ENCODE results near the gene VCX. TPM values are rescaled to one million over a fixed set of nuclear protein-coding genes. Genes with fewer than 3 reads are reported as not detected.
"Not testable (repeated sequence)": the region's sequence is repeated elsewhere in the genome, so short reads cannot be mapped to it uniquely, and the experiment has no call there.

Gene VCX
- polyA plus RNA-seq (ENCODE audit: insufficient read length in 3 of 3): not detected
- long read RNA-seq, donor 1: 0 reads
- long read RNA-seq, donor 2: 0 reads
- long read RNA-seq, donor 3: 0 reads
- long read RNA-seq, donor 4: 0 reads
- long read RNA-seq, donor 5: 0 reads
- long read RNA-seq, donor 6: 0 reads
- long read RNA-seq, donor 7: 0 reads
- long read RNA-seq, donor 8: 0 reads
- long read RNA-seq, donor 9: 0 reads
- long read RNA-seq, donor 10: 0 reads
- long read RNA-seq, donor 11: 0 reads
- long read RNA-seq, donor 12: 0 reads
- long read RNA-seq, donor 13: 0 reads
- long read RNA-seq, donor 14: 0 reads
- long read RNA-seq, donor 15: 0 reads
- long read RNA-seq, donor 16: 0 reads

DNA sequence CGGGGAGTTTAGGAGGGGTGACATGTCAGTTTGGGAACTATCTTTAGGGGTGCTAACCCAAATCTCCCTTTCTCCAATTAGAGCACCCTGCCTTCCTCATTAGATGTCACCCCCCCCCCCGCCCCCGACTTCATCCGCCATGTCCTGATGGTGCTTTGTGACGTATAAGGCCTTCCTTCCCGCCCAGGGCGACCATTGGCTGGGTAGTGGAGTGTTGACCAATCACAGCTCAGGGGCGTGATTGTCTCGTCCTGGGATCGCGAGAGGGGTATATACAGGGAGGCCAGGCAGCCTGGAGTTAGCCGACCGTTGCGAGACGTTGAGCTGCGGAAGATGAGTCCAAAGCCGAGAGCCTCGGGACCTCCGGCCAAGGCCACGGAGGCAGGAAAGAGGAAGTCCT is at the start of gene VCX:
Gene VCX (plus strand): TSS at position 301 of the 400 bp plus-strand sequence. CDS start 33 bp downstream, at position 334.
- DNase-seq (ENCODE audit: extremely low read depth in 1 of 11, low read depth in 9 of 11, low spot score in 4 of 11): not testable (repeated sequence)

DNA sequence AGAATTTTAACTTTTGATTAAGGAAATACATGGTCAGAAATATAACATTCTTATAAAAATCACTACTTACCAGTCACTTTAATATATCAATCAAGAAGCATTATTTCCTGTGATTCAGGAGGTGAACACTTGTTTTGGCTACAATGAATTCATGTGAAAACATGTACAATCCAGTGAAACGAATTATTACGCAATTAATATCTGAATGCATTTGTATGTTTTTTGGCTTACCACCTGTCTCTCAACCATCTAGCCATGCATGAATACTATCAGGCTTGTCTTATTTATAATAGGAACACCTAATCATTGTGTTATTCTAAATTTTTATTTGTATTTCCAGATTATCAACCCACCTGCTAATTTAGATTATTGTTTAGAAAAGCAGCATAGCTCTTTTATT is 44.6 kb upstream of the VCX start:
- DNase-seq (ENCODE audit: extremely low read depth in 1 of 11, low read depth in 9 of 11, low spot score in 4 of 11): no peak

DNA sequence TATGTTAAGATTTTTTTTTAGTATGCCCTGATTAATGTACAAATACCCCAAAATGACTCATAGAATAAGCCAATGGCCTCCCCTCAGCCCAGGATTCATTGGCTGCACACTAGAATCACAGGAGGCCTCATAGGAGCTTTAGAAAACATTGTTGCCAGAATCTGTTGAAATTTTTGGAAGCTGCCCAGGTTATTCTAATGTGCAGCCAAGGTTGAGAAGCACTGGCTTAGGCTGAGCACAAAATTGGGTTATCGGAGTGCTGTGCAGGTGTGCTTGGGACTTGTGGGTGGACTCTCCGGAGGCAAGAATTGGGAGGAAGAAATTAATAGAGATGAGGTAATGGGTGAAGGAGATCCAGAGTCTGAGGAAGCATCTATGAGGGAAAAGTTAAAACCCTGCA is 41.3 kb upstream of the VCX start:
- DNase-seq (ENCODE audit: extremely low read depth in 1 of 11, low read depth in 9 of 11, low spot score in 4 of 11): no peak

DNA sequence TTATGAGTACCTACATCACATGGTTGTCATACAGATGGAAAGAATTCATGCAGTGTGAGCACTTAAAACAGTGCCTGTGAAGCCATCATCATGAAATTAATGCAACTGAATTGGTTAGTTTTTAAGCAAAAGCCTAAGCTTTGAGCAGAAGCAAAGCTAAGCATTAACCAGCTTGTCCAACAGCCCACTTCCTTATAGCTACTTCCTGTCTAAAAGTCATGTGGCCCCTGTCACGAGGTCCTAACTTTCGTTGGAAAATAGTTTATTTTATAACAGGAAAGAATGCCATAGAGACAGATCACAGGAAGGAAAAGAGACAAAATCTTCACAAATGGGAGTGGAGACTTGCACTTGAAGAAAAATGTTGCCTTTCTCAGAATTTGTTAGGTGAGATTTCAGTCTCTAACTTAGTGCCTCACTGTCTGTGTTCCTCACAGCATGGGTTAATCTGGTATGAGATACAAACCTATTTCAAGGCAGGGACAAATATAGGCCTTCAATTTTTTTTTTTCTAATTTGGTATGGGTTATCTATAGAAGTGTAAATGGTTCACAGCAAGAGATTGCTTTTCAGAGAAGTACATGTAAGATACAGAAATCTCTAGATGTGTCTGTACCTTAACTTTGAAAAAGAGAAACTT is 27.7 kb upstream of the VCX start:
- DNase-seq (ENCODE audit: extremely low read depth in 1 of 11, low read depth in 9 of 11, low spot score in 4 of 11): no peak

DNA sequence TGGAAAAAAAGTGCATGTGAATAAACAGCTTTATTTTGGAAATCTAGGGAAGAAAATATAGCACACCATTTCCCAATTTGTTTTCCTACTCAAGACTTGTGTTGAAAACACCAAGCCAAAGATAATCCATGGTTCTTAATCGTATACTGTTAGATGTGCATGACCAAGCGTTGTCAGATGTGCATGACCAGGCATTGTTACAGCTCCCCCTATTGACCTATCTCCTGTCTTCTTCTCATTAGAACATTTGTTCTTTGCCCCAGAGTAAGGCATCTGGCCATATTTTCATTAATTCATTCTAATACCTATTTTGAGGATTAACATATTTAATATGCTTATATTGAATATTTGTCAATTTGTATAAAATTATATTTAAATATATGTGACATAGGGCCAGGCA is 14.4 kb upstream of the VCX start:
- no peak for DNase-seq (ENCODE audit: extremely low read depth in 1 of 11, low read depth in 9 of 11, low spot score in 4 of 11)

DNA sequence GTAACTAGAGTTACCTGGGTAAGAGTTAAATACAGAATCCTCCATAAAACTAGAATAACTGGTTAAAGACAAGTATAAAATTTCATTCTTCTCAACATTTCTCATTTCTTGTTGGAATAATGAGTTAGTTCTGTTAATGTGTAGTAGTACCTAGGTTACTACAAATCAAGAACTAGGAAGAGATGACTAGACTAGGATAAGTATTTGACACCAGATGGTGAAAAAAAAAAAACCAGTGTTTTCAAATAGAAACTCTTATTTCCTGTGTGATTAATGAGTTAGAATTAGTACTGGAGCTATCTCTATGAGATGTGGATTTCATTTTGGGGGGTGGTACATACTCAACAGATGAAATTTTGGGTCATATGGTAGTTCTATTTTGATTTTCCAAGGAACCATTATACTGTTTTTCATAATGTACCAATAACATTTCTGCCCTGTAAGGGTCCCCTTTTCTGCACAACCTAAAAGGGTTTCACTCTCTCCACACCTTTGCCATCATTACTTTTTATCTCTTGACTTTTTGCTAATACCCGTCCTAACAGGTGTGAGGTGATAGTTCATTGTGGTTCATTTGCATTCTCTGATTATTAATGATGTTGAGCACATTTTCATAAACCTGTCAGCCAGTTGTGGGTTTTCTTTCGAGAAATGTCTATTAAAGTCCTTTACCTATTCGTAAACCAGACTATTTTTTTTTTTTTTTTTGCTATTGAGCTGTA is 1.7 kb upstream of the VCX start:
- no peak for DNase-seq (ENCODE audit: extremely low read depth in 1 of 11, low read depth in 9 of 11, low spot score in 4 of 11)

DNA sequence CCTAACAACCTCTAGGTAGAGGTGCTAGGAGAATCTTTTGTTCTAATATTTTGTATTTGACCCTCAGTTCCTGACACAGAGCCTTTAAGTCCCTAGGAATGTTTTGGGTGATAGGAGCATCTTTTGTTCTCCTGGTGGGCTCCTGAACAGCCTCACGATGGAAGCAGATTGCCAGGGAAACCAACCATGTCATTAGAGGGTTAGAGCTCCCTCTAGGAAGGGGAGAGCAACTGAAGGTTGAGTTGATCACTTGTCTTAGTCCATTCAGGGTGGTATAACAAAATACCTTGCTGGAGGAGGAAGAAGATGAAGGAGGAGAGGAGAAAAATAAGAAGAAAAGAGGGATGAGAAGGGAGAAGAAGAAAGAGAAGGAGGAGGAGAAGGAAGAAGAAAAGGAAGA is 9.2 kb downstream of the VCX start:
- DNase-seq (ENCODE audit: extremely low read depth in 1 of 11, low read depth in 9 of 11, low spot score in 4 of 11): no peak

DNA sequence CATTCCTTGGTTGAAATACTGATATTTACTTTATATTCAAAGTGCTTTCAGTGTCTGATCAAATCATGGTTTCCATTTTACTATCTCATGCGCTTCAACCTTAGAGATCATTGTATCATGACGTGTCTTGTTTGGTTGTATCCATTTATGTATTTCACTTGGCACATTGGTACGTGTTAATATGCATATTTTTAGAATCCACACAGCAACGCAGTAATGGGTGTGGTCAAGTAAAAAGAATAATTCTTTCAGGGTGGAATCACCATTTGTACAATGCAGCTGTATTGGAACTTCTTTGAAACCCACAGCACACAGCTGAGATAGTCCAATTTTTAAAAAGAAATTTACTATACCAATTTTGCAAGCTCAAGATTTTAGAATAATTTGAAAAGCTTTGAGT is 29.1 kb downstream of the VCX start:
- DNase-seq (ENCODE audit: extremely low read depth in 1 of 11, low read depth in 9 of 11, low spot score in 4 of 11): no peak

DNA sequence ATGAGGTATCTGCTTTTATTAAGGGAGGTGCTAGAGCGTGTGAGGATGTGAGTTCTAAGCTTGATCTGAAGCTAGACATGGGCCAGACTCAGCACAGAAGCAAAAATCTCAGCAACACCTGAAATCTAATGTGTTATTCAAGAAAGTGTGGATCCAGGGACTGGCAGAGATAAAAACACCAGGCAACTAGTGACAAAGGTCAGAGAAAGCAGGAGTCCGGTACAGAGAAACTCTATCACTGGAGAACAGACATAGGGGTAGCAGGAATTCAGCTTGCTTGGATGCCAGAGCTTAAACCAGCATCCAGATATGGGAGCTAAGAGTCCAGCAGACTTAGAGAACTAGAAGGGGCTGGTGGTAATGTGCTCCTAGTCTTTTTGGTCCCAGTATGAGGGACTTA is 34.0 kb downstream of the VCX start:
- no peak for DNase-seq (ENCODE audit: extremely low read depth in 1 of 11, low read depth in 9 of 11, low spot score in 4 of 11)

DNA sequence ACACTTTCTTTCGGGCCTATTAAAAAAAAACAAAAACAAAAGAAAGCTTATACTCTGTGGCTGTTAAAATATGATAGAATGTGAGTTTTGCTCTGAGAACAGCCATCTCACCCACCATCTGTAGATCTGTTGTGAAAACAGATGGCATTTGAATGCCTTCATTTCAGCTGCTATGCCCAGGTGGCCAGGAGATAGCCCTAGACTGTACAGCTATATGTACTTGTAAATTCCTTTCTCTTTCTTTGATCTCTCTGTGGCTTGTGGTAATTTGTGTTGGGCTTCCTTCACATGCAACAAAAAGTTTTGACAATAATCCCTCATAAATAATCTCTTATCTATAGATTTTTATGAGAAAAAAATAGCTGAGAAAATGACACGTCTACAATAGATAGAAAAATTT is 46.2 kb downstream of the VCX start:
- no peak for DNase-seq (ENCODE audit: extremely low read depth in 1 of 11, low read depth in 9 of 11, low spot score in 4 of 11)

DNA sequence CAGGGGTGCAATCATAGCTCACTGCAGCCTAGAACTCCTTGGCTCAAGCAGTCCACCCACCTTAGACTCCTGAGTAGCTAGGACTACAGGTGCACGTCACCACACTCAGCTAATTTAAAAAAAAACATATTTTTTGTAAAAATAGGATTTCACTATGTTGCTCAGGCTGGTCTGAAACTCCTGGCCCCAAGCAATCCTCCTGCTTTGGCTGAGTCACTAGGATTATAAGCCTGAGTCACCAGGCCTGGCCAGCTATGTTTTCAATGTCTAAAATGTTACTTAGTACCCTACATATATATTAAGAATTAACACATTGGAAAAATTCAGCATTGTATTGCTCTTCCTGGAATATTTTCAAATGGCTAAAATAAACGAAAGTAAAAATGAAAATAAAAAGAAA is 46.7 kb downstream of the VCX start:
- no peak for DNase-seq (ENCODE audit: extremely low read depth in 1 of 11, low read depth in 9 of 11, low spot score in 4 of 11)

DNA sequence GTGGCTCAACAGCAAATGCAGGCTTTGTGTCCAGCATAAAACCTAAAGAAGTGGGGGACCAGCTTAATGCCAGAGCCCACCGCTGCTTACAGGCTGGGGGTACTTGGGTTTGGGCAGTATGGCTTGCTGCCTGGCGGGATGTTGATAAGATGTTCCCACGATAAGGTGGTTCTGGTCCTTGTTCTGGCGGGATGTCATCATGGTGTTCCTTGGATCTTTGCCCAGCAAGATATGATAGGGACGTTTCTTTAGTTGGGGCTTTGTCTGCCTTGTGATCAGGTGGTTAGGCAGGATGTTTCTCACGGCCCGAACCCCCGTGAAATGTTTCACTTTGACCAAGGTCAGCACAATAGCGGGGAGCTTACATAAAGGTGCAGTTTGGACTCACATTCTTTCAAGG is 49.0 kb downstream of the VCX start:
- no peak for DNase-seq (ENCODE audit: extremely low read depth in 1 of 11, low read depth in 9 of 11, low spot score in 4 of 11)

Other genes with a start within 250 kb of the VCX start
- gene PNPLA4, start 84.2 kb downstream of the VCX start, polyA plus RNA-seq (ENCODE audit: insufficient read length in 3 of 3): 10 to 100 TPM; 26.2 to 40.2 (median 27.7) TPM